H4 (cell line): ENCODE data around the gene HTT. TPM values are rescaled to one million over a fixed set of nuclear protein-coding genes. Genes with fewer than 3 reads are reported as not detected.
"Not testable (repeated sequence)": the region's sequence is repeated elsewhere in the genome, so short reads cannot be mapped to it uniquely, and the experiment has no call there.

ENCODE experiments used
- DNase-seq: peaks from one replicate; pipeline ENCODE4 v3.0.0-alpha.2; 2015; ENCODE audit warnings: low spot score
- total RNA-seq: library from RNA; depleted of rRNA; stranded (reverse); fragments of >200 nt; shearing (Covaris generic); gene quantifications from 2 replicates; pipeline ENCODE4 v1.2.3, GENCODE V29; 2014

The HTT gene
- total RNA-seq, 1 experiment from 2014 or later, result 23.9 TPM

- DNase-seq, result no peak
These were observed 28.3 kb upstream of the HTT start for GRCh38 chr4:3046162-3046561.

GRCh38 chr4:3046623-3047022 lies 27.9 kb upstream of the HTT start:
- no peak for DNase-seq

GRCh38 chr4:3047464-3048286 lies 26.8 kb upstream of the HTT start:
- DNase-seq, result peak; percentile 50

- not testable (repeated sequence) for DNase-seq
These were observed 23.2 kb upstream of the HTT start for GRCh38 chr4:3051141-3051897.

- DNase-seq, result no peak
These were observed 20.2 kb upstream of the HTT start for GRCh38 chr4:3054169-3054759.

GRCh38 chr4:3059943-3060342 lies 14.5 kb upstream of the HTT start:
- no peak for DNase-seq

GRCh38 chr4:3060946-3061345 lies 13.5 kb upstream of the HTT start:
- no peak for DNase-seq

- no peak for DNase-seq
These were observed 12.0 kb upstream of the HTT start for GRCh38 chr4:3062471-3062870.

DNA sequence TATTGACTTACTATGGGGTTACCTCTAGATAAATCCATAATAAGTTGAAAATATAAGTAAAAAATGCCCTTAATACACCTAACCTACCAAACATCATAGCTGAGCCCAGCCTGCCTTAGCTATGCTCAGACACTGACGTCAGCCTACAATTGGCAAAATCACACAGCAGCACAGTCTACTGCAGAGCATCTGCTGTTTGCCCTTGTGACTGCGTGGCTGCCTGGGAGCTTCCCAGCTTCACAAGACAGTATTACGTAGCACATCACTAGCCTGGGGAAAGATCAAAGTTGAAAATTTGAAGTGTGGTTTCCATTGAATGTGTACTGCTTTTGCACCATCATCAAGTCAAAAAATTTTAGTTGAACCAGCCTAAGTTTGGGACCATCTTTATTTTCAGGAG lies 8.9 kb upstream of the HTT start:
- no peak for DNase-seq

GRCh38 chr4:3066836-3067400 lies 7.6 kb upstream of the HTT start:
- DNase-seq, result no peak

DNA sequence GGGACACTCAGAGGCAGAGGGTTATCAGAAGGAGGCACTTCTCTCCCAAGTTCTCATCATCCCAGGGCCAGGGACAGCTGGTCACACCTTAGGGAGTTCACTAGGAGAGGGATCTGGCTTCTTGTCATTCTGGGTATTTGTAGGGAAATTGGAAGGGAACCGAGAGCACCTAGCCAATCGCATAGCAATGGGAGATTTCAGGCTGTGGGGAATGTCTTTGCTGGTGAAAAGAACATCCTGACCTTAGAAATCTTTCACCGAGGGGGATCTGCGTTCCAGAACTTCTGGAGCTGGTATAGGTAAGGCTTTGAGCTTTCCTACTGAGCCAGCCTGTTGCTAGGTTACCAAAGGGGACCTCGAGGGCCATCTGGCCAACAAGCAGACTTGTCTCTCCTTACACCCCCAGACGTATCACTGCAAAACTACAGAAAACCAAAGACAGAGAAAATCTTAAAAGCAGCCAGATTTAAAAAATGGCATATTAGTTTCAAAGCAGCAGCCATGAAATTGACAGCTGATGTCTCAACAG lies 6.9 kb upstream of the HTT start:
- DNase-seq, result no peak

GRCh38 chr4:3069661-3070199 lies 4.8 kb upstream of the HTT start:
- DNase-seq, result no peak

- peak; percentile 40 for DNase-seq
These were observed 3.6 kb upstream of the HTT start for GRCh38 chr4:3070709-3071500.

DNA sequence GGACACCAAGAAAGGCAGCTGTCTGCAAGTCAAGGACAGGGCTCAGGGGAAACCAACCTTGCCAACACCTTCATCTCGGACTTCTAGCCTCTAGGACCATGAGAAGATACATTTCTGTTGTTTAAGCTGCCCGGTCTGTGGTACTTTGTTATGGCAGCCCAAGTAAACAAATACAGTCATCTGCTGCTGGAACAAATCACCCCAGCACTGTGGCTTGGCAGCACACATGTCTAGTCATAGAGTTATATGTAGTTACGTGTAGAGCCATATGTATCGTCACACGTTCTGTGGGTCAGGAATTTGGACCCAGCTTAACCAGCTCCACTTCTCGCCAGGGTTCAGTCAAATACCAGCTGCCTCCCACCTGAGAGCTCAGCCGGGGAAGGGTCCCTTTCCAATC lies 2.7 kb upstream of the HTT start:
- DNase-seq, result no peak

DNA sequence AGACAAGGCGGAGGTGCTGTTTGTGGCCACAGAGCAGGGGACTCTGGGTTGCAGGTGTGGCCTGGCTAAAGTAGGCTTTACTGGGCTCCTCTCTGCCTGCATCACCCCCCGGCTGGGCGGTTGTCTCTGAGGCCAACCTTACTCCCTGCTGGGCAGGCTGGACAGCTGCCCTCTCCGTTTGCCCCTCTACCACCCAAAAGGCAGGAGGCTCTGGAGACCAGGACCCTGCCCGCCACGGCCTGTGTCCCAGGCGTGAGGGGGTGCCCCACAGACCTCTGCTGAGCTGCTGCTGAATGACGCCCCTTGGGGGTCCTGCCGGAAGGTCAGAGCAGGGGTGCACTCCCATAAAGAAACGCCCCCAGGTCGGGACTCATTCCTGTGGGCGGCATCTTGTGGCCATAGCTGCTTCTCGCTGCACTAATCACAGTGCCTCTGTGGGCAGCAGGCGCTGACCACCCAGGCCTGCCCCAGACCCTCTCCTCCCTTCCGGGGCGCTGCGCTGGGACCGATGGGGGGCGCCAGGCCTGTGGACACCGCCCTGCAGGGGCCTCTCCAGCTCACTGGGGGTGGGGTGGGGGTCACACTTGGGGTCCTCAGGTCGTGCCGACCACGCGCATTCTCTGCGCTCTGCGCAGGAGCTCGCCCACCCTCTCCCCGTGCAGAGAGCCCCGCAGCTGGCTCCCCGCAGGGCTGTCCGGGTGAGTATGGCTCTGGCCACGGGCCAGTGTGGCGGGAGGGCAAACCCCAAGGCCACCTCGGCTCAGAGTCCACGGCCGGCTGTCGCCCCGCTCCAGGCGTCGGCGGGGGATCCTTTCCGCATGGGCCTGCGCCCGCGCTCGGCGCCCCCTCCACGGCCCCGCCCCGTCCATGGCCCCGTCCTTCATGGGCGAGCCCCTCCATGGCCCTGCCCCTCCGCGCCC lies 1.1 kb upstream of the HTT start:
- no peak for DNase-seq

DNA sequence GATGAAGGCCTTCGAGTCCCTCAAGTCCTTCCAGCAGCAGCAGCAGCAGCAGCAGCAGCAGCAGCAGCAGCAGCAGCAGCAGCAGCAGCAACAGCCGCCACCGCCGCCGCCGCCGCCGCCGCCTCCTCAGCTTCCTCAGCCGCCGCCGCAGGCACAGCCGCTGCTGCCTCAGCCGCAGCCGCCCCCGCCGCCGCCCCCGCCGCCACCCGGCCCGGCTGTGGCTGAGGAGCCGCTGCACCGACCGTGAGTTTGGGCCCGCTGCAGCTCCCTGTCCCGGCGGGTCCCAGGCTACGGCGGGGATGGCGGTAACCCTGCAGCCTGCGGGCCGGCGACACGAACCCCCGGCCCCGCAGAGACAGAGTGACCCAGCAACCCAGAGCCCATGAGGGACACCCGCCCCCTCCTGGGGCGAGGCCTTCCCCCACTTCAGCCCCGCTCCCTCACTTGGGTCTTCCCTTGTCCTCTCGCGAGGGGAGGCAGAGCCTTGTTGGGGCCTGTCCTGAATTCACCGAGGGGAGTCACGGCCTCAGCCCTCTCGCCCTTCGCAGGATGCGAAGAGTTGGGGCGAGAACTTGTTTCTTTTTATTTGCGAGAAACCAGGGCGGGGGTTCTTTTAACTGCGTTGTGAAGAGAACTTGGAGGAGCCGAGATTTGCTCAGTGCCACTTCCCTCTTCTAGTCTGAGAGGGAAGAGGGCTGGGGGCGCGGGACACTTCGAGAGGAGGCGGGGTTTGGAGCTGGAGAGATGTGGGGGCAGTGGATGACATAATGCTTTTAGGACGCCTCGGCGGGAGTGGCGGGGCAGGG lies 568 bp downstream of the HTT start:
- peak; percentile 62 for DNase-seq

GRCh38 chr4:3075652-3075981 lies 1.1 kb downstream of the HTT start:
- DNase-seq, result no peak

DNA sequence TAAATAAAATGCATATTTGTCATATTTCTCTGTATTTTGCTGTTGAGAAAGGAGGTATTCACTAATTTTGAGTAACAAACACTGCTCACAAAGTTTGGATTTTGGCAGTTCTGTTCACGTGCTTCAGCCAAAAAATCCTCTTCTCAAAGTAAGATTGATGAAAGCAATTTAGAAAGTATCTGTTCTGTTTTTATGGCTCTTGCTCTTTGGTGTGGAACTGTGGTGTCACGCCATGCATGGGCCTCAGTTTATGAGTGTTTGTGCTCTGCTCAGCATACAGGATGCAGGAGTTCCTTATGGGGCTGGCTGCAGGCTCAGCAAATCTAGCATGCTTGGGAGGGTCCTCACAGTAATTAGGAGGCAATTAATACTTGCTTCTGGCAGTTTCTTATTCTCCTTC lies 3.3 kb downstream of the HTT start:
- no peak for DNase-seq

DNA sequence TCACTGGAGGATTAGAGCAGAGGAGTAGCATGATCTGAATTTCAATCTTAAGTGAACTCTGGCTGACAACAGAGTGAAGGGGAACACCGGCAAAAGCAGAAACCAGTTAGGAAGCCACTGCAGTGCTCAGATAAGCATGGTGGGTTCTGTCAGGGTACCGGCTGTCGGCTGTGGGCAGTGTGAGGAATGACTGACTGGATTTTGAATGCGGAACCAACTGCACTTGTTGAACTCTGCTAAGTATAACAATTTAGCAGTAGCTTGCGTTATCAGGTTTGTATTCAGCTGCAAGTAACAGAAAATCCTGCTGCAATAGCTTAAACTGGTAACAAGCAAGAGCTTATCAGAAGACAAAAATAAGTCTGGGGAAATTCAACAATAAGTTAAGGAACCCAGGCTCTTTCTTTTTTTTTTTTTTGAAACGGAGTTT lies 5.2 kb downstream of the HTT start:
- no peak for DNase-seq
